HL-60 (cell line): ENCODE data around the gene EXOSC5.

Experiments
- DNase-seq, 2 experiments: peaks; one replicate each; pipeline ENCODE4 v3.0.0-alpha.2; 2010 to 2020; ENCODE audit warnings: low read depth in 1 of 2, low spot score in 1 of 2
- H3K27ac ChIP-seq: fragments of 250-450 bp; sonication (Bioruptor Pico); replicated peaks from 2 replicates; pipeline ENCODE4 v1.5.1; 2020; ENCODE audit warnings: mild to moderate bottlenecking, moderate library complexity
- H3K27me3 ChIP-seq: fragments of 250-450 bp; sonication (Bioruptor Pico); 2 replicates; pipeline ENCODE4 v1.5.1; 2021; ENCODE audit warnings: mild to moderate bottlenecking, moderate library complexity; ENCODE audit not compliant: insufficient read depth, poor library complexity, severe bottlenecking
- H3K4me3 ChIP-seq: replicated peaks from 2 replicates; pipeline ENCODE4 v1.5.1; 2011; ENCODE audit warnings: mild to moderate bottlenecking, control low read depth, low read length; ENCODE audit not compliant: insufficient read depth
- GABPA ChIP-seq: IDR thresholded peaks from 2 replicates; pipeline ENCODE4 v1.6.1; 2012; ENCODE audit warnings: low read depth
- POLR2AphosphoS5 ChIP-seq: IDR thresholded peaks from 2 replicates; pipeline ENCODE4 v1.6.1; 2012; ENCODE audit warnings: low read depth
- SPI1 ChIP-seq: IDR thresholded peaks from 2 replicates; pipeline ENCODE4 v1.6.1; 2012; ENCODE audit warnings: low read depth, mild to moderate bottlenecking, borderline replicate concordance
- TF ChIP-seq, protein P1 (sequence below): IDR thresholded peaks from one replicate; pipeline ENCODE4 v1.5.1; 2011; ENCODE audit warnings: low read length, control low read depth, inconsistent platforms; ENCODE audit not compliant: insufficient read depth
- TF ChIP-seq, protein P2 (sequence below): IDR thresholded peaks from 2 replicates; pipeline ENCODE4 v1.6.1; 2012; ENCODE audit warnings: low read depth; ENCODE audit not compliant: insufficient replicate concordance

The EXOSC5 gene

DNA sequence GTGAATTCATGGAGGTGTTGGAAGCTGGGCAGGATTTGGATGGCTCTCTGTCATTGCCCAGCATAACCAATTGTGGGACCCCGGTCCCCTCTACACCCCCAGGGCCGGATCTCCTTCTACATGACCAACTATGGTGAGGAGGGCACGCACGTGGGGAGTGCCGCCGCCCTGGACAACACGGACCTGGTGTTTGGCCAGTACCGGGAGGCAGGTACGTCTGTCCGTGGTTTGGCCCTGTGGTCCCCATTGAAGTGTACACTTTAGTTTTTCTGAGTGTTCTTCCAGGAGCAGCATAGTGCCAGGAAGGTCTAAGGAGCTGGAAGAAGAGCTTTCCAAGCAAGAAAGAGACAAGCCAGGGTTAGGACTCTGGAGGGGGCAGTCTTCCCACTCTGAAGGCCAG lies 16.8 kb upstream of the EXOSC5 start:
- Histone ChIP-seq H3K4me3 (no peak overlapping the region), H3K27ac (no peak overlapping the region; the same call in 1 of the 2 replicates), H3K27me3 (no peaks in the 10 kb centered on the region)
- TF ChIP-seq, protein P1, sequence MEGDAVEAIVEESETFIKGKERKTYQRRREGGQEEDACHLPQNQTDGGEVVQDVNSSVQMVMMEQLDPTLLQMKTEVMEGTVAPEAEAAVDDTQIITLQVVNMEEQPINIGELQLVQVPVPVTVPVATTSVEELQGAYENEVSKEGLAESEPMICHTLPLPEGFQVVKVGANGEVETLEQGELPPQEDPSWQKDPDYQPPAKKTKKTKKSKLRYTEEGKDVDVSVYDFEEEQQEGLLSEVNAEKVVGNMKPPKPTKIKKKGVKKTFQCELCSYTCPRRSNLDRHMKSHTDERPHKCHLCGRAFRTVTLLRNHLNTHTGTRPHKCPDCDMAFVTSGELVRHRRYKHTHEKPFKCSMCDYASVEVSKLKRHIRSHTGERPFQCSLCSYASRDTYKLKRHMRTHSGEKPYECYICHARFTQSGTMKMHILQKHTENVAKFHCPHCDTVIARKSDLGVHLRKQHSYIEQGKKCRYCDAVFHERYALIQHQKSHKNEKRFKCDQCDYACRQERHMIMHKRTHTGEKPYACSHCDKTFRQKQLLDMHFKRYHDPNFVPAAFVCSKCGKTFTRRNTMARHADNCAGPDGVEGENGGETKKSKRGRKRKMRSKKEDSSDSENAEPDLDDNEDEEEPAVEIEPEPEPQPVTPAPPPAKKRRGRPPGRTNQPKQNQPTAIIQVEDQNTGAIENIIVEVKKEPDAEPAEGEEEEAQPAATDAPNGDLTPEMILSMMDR = no peak
- no peak for TF ChIP-seq GABPA
- TF ChIP-seq POLR2AphosphoS5 = no peak
- TF ChIP-seq, protein P2, sequence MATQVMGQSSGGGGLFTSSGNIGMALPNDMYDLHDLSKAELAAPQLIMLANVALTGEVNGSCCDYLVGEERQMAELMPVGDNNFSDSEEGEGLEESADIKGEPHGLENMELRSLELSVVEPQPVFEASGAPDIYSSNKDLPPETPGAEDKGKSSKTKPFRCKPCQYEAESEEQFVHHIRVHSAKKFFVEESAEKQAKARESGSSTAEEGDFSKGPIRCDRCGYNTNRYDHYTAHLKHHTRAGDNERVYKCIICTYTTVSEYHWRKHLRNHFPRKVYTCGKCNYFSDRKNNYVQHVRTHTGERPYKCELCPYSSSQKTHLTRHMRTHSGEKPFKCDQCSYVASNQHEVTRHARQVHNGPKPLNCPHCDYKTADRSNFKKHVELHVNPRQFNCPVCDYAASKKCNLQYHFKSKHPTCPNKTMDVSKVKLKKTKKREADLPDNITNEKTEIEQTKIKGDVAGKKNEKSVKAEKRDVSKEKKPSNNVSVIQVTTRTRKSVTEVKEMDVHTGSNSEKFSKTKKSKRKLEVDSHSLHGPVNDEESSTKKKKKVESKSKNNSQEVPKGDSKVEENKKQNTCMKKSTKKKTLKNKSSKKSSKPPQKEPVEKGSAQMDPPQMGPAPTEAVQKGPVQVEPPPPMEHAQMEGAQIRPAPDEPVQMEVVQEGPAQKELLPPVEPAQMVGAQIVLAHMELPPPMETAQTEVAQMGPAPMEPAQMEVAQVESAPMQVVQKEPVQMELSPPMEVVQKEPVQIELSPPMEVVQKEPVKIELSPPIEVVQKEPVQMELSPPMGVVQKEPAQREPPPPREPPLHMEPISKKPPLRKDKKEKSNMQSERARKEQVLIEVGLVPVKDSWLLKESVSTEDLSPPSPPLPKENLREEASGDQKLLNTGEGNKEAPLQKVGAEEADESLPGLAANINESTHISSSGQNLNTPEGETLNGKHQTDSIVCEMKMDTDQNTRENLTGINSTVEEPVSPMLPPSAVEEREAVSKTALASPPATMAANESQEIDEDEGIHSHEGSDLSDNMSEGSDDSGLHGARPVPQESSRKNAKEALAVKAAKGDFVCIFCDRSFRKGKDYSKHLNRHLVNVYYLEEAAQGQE = no peak
- no peak for TF ChIP-seq SPI1
- no peak for DNase-seq

DNA sequence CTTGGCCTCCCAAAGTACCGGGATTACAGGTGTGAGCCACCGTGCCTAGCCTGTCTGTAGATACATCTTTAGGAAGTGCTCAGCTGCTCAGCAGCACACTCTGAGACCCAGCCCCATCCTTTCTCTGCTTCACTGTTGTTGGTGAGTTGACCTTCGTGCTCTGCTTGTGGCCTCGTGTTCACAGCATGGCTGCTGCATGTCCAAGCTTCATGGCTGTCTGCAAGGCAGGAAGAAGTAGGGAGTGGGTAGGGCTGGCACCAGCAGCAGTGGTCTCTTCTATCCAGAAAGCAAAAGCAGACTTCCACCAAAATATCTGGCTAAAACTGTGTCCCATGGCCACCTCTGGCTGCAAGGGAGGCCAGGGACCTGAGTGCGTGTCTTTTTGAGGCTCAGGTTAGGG lies 15.8 kb upstream of the EXOSC5 start:
- no peak overlapping the region for H3K4me3 ChIP-seq
- peak overlapping the region; percentile 24 for H3K27ac ChIP-seq
- TF ChIP-seq, protein P2 = no peak
- TF ChIP-seq POLR2AphosphoS5 (no peak), SPI1 (no peak), GABPA (no peak)
- TF ChIP-seq, protein P1 = no peak
- no peak for DNase-seq
- no peaks in the 10 kb centered on the region for H3K27me3 ChIP-seq

- no peak for TF ChIP-seq POLR2AphosphoS5
- no peak for TF ChIP-seq GABPA
- no peak for TF ChIP-seq SPI1
- TF ChIP-seq, protein P2 = no peak
- TF ChIP-seq, protein P1 = no peak
- Histone ChIP-seq H3K27ac (no peak overlapping the region), H3K27me3 (no peaks in the 10 kb centered on the region), H3K4me3 (no peak overlapping the region)
- no peak for DNase-seq
Measured at GRCh38 chr19:41411968-41412265, 14.8 kb upstream of the EXOSC5 start.
